Stomach (tissue), 4 donors: ENCODE measurements around the gene PDPN.

ENCODE experiments used
- POLR2AphosphoS5 ChIP-seq, 3 donors: sonication (generic); formaldehyde crosslinking; IDR thresholded peaks; one replicate each; pipeline ENCODE4 v1.6.1; 2016; ENCODE audit warnings: antibody characterized with exemption in 3 of 3
- TF ChIP-seq, protein P1 (sequence below), 7 experiments: fragments of 450-650 bp in 4 of 7; fragments of 200-600 bp in 3 of 7; sonication (generic) in 3 of 7; IDR thresholded peaks; one replicate each; pipeline ENCODE4 v1.5.1; 2016 to 2019; ENCODE audit warnings: antibody characterized with exemption in 7 of 7, control low read depth in 2 of 7, mild to moderate bottlenecking in 1 of 7

DNA sequence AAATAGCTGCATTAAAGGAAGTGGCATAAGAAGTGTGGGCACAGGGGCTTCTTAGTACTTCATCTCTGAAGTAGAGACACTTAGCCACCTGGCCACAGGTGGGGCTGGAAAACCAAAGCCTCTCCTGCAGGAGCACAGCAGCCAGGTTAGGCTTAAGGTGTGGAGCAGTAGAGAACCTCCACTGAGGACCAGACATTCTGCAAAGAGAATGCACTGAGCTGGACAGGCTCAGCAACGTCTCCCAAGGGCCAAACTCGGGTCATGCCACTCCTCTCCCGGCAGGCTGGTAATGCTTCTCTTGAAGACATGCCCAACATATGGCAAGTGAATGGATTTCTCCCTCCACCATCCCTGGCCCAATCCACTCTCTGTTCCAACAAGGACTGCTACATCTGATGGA is 36.8 kb upstream of the PDPN start:
- TF ChIP-seq, protein P1, sequence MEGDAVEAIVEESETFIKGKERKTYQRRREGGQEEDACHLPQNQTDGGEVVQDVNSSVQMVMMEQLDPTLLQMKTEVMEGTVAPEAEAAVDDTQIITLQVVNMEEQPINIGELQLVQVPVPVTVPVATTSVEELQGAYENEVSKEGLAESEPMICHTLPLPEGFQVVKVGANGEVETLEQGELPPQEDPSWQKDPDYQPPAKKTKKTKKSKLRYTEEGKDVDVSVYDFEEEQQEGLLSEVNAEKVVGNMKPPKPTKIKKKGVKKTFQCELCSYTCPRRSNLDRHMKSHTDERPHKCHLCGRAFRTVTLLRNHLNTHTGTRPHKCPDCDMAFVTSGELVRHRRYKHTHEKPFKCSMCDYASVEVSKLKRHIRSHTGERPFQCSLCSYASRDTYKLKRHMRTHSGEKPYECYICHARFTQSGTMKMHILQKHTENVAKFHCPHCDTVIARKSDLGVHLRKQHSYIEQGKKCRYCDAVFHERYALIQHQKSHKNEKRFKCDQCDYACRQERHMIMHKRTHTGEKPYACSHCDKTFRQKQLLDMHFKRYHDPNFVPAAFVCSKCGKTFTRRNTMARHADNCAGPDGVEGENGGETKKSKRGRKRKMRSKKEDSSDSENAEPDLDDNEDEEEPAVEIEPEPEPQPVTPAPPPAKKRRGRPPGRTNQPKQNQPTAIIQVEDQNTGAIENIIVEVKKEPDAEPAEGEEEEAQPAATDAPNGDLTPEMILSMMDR (IDR thresholded peaks at IDR 0.05), result no peak
- TF ChIP-seq POLR2AphosphoS5 (IDR thresholded peaks at IDR 0.05), result no peak
